ENCODE measurements around the gene MRGPRE. TPM values are rescaled to one million over a fixed set of nuclear protein-coding genes. Genes with fewer than 3 reads are reported as not detected.
A peak's percentile ranks its signal among the peaks of the same experiment; 100 is the strongest.

Gene MRGPRE
- total RNA-seq, 6 experiments from 2014 or later: not detected

DNA sequence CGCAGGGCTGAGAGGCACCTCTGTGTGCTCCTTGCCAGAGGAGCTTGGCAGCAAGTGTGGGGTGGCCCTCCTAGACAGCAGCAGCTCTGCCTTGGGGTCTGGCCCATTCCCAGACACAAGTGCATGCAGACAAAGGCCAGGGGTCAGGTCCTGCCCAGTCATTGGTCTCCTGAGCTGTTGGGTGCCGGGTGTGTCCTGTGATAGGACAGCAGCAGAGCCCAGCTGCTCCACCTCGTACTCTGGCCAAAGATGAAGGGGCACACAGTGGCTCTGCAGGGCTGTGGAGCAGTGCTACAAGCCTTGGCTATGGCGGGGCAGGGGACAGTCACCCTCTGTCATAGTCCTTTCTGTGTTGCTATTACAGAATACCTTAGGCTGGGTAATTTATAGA lies 49.8 kb downstream of the MRGPRE start:
- TF ChIP-seq, protein P1, sequence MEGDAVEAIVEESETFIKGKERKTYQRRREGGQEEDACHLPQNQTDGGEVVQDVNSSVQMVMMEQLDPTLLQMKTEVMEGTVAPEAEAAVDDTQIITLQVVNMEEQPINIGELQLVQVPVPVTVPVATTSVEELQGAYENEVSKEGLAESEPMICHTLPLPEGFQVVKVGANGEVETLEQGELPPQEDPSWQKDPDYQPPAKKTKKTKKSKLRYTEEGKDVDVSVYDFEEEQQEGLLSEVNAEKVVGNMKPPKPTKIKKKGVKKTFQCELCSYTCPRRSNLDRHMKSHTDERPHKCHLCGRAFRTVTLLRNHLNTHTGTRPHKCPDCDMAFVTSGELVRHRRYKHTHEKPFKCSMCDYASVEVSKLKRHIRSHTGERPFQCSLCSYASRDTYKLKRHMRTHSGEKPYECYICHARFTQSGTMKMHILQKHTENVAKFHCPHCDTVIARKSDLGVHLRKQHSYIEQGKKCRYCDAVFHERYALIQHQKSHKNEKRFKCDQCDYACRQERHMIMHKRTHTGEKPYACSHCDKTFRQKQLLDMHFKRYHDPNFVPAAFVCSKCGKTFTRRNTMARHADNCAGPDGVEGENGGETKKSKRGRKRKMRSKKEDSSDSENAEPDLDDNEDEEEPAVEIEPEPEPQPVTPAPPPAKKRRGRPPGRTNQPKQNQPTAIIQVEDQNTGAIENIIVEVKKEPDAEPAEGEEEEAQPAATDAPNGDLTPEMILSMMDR (IDR thresholded peaks at IDR 0.05): no peak
- no peak for TF ChIP-seq POLR2A (IDR thresholded peaks at IDR 0.05)
- H3K9me3 ChIP-seq: no peaks in the 10 kb centered on the region
- H3K27ac ChIP-seq: no peak overlapping the region
- no peaks in the 10 kb centered on the region for H3K36me3 ChIP-seq
- DNase-seq: peak in 1 of 3 donors; percentile 26
- H3K27me3 ChIP-seq: no peaks in the 10 kb centered on the region
- intact Hi-C loops (cut with DNase I): no loop called here
- peak in 1 of 4 donors; percentile 26 for ATAC-seq
- no peak overlapping the region for H3K4me3 ChIP-seq
- no CpG with 5 or more reads among the region's 4 CpGs for WGBS (ENCODE audit: insufficient coverage, low coverage, low lambda C conversion rate, missing lambda C conversion rate)
- no peaks in the 10 kb centered on the region for H3K4me1 ChIP-seq

- no peak overlapping the region for H3K27ac ChIP-seq
- peak in 1 of 3 donors; percentile 28 for DNase-seq
- no peaks in the 10 kb centered on the region for H3K36me3 ChIP-seq
- ATAC-seq: peak in 1 of 4 donors; percentile 12
- intact Hi-C loops (cut with DNase I): no loop called here
- H3K9me3 ChIP-seq: no peaks in the 10 kb centered on the region
- TF ChIP-seq, protein P1 (IDR thresholded peaks at IDR 0.05): no peak
- TF ChIP-seq POLR2A (IDR thresholded peaks at IDR 0.05): no peak
- H3K27me3 ChIP-seq: no peaks in the 10 kb centered on the region
- H3K4me3 ChIP-seq: no peak overlapping the region
- H3K4me1 ChIP-seq: no peaks in the 10 kb centered on the region
- WGBS (ENCODE audit: insufficient coverage, low coverage, low lambda C conversion rate, missing lambda C conversion rate): 79% methylated on average over 8 of the region's 12 CpGs
Measured at GRCh38 chr11:3181725-3182461, 50.3 kb downstream of the MRGPRE start.

DNA sequence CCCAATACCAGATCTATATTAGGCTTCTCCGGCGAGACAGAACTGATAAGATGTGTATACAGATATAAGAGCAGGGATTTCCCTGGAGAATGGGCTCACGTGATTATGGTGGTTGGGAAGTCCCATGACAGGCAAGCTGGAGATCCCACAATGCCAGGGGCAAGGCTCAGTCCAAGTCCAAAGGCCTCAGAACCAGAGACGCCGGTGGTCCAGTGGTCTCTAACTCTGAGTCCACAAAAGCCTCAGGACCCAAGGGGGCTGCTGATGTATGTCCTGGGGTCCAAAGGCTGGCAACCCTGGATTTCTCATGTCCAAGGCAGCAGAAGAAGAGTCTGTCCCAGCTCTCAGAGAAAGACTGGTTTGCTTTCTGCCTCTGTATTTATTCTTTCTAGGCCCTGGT lies 51.3 kb downstream of the MRGPRE start:
- ATAC-seq: no peak
- Histone ChIP-seq H3K4me1 (no peaks in the 10 kb centered on the region), H3K4me3 (no peak overlapping the region), H3K27me3 (no peaks in the 10 kb centered on the region), H3K36me3 (no peaks in the 10 kb centered on the region), H3K9me3 (peaks cover 0 to 7% (median 0%) of the 10 kb centered on the region in 4 donors), H3K27ac (no peak overlapping the region)
- WGBS (ENCODE audit: insufficient coverage, low coverage, low lambda C conversion rate, missing lambda C conversion rate): 42% methylated on average over 4 of the region's 5 CpGs
- no peak for TF ChIP-seq POLR2A (IDR thresholded peaks at IDR 0.05)
- TF ChIP-seq, protein P1 (IDR thresholded peaks at IDR 0.05): no peak
- peak in 2 of 3 donors; percentile 9 to 23 for DNase-seq
- intact Hi-C loops (cut with DNase I): no loop called here

GRCh38 chr11:3178349-3178748 lies 53.9 kb downstream of the MRGPRE start:
- 37% methylated on average over 2 of the region's 2 CpGs for WGBS (ENCODE audit: insufficient coverage, low coverage, low lambda C conversion rate, missing lambda C conversion rate)
- H3K27ac ChIP-seq: no peak overlapping the region
- no peak for ATAC-seq
- no peaks in the 10 kb centered on the region for H3K36me3 ChIP-seq
- H3K27me3 ChIP-seq: no peaks in the 10 kb centered on the region
- peaks cover 0 to 7% (median 0%) of the 10 kb centered on the region in 4 donors for H3K9me3 ChIP-seq
- intact Hi-C loops (cut with DNase I): no loop called here
- TF ChIP-seq, protein P1 (IDR thresholded peaks at IDR 0.05): no peak
- no peak for TF ChIP-seq POLR2A (IDR thresholded peaks at IDR 0.05)
- no peaks in the 10 kb centered on the region for H3K4me1 ChIP-seq
- DNase-seq: no peak
- no peak overlapping the region for H3K4me3 ChIP-seq

Data from right lobe of liver (tissue), 6 donors.